ENCODE measurements around the gene CYTH3. TPM values are rescaled to one million over a fixed set of nuclear protein-coding genes. Genes with fewer than 3 reads are reported as not detected.

The CYTH3 gene
- total and polyA plus RNA-seq, 2 donors (not counting 3 experiments of a cell fraction or from before 2014, with no cell fraction given): 8.6 to 11.2 TPM

GRCh38 chr7:6310271-6310993 lies 38.0 kb upstream of the CYTH3 start:
- CTCF ChIA-PET: no interaction called here
- POLR2A ChIA-PET: no interaction called here

More at GRCh38 chr7:6310271-6310993, 38.0 kb upstream of the CYTH3 start:
- FAIRE-seq: no peak
- Histone ChIP-seq H3K27me3 (ENCODE audit: control insufficient read depth in 2 of 2, insufficient read depth in 2 of 2, low read length in 2 of 2) (no peaks in the 10 kb centered on the region), H3K4me2 (ENCODE audit: insufficient read depth, low read length) (no peak overlapping the region), H4K20me1 (replicated peaks; ENCODE audit: control insufficient read depth, extremely low read depth, insufficient read depth, low read length) (no peaks in the 10 kb centered on the region), H2AFZ (ENCODE audit: low read depth, low read length) (no peak overlapping the region), H3K9ac (replicated peaks; ENCODE audit: extremely low read depth, insufficient read depth, low read length) (no peak overlapping the region), H3K27ac (ENCODE audit: insufficient read depth, low read depth, low read length) (no peak overlapping the region), H3K79me2 (ENCODE audit: control insufficient read depth, insufficient read depth, low read length) (no peaks in the 10 kb centered on the region), H3K4me3 (replicated peaks in 1 of 3; ENCODE audit: insufficient read depth in 1 of 3, low read depth in 1 of 3, low read length in 3 of 3) (no peak overlapping the region), H3K36me3 (ENCODE audit: control insufficient read depth in 2 of 2, extremely low read depth in 1 of 2, insufficient read depth in 2 of 2, low read length in 2 of 2) (no peaks in the 10 kb centered on the region), H3K9me3 (replicated peaks; ENCODE audit: control insufficient read depth, insufficient read depth, low read length) (no peaks in the 10 kb centered on the region), H3K9me1 (replicated peaks; ENCODE audit: control insufficient read depth, extremely low read depth, insufficient read depth, low read length) (no peaks in the 10 kb centered on the region), H3K4me1 (ENCODE audit: control insufficient read depth, extremely low read depth, insufficient read depth, low read length) (peaks cover 16% of the 10 kb centered on the region)
- BruUV-seq (replicated peaks): no TSS peak
- DNase-seq (ENCODE audit: low read depth, low spot score): no peak
- intact Hi-C loops (cut with micrococcal nuclease) (no loop called here), dilution Hi-C loops (cut with MboI; ENCODE audit: extremely low pct_ligation_motif_present, low sequenced_read_pairs) (no loop called here)
- TF ChIP-seq, protein P1, sequence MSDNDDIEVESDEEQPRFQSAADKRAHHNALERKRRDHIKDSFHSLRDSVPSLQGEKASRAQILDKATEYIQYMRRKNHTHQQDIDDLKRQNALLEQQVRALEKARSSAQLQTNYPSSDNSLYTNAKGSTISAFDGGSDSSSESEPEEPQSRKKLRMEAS (IDR thresholded peaks at IDR 0.05; ENCODE audit: insufficient read depth, insufficient read length): no peak
- TF ChIP-seq FOS (IDR thresholded peaks at IDR 0.05; ENCODE audit: borderline replicate concordance, insufficient read depth, low read length) (no peak), CTCF (IDR thresholded peaks at IDR 0.05; ENCODE audit: extremely low read depth in 1 of 2, insufficient read depth in 1 of 2, low read depth in 1 of 2, low read length in 2 of 2) (no peak), MYC (IDR thresholded peaks at IDR 0.05; ENCODE audit: low read depth, low read length) (no peak), GATA2 (IDR thresholded peaks at IDR 0.05; ENCODE audit: insufficient read depth, insufficient read length, low read depth, low read length) (no peak), POLR2A (IDR thresholded peaks at IDR 0.05; ENCODE audit: low read depth, low read length) (no peak), EZH2 (IDR thresholded peaks at IDR 0.05; ENCODE audit: borderline replicate concordance, low read depth, low read length, severe bottlenecking) (no peak), JUN (IDR thresholded peaks at IDR 0.05; ENCODE audit: borderline replicate concordance, insufficient read depth, insufficient read length, low read depth) (no peak), POLR2AphosphoS5 (IDR thresholded peaks at IDR 0.05; ENCODE audit: insufficient read depth, low read depth, low read length) (no peak)

All from endothelial cell of umbilical vein (primary cell).